HEK293 (cell line): ENCODE results near the gene FDXR.
A peak's percentile ranks its signal among the peaks of the same experiment; 100 is the strongest.

Experiments used
- CTCF ChIA-PET: fragments of 350-600 bp; formaldehyde crosslinking; extraction: SDS; loops from one replicate; lab custom pipeline; 2021; ENCODE audit warnings: antibody characterized with exemption; lab: Yijun Ruan, JAX
- POLR2A ChIA-PET: fragments of 300-600 bp; formaldehyde crosslinking; extraction: SDS; loops from one replicate; lab custom pipeline; 2020; ENCODE audit warnings: antibody characterized with exemption, inconsistent platforms; lab: Yijun Ruan, JAX
- H3K27ac ChIP-seq: fragments of 200-500 bp; sonication (Bioruptor generic); 2 replicates; pipeline ENCODE4 v1.5.1; 2014; ENCODE audit warnings: low read depth, low read length, control low read depth, inconsistent platforms; ENCODE audit errors: extremely low read depth
- H3K36me3 ChIP-seq, 2 experiments: fragments of 200-500 bp in 1 of 2; sonication (Bioruptor generic) in 1 of 2; 1 replicate in 1 of 2; 2 replicates in 1 of 2; pipeline ENCODE4 v1.5.1; 2014 to 2017; ENCODE audit warnings: inconsistent platforms in 2 of 2, low read length in 2 of 2; ENCODE audit not compliant: control insufficient read depth in 2 of 2, insufficient read depth in 1 of 2
- H3K4me1 ChIP-seq: fragments of 200-500 bp; sonication (Bioruptor generic); 2 replicates; pipeline ENCODE4 v1.5.1; 2014; ENCODE audit warnings: mild to moderate bottlenecking, low read length, inconsistent platforms; ENCODE audit not compliant: control insufficient read depth, insufficient read depth
- H3K4me3 ChIP-seq: 2 replicates; pipeline ENCODE4 v1.5.1; 2011; ENCODE audit warnings: low read depth, mild to moderate bottlenecking, control low read depth, low read length, moderate library complexity
- H3K9me3 ChIP-seq: fragments of 200-500 bp; sonication (Bioruptor generic); 2 replicates; pipeline ENCODE4 v1.5.1; 2014; ENCODE audit warnings: low read depth, low read length, inconsistent platforms; ENCODE audit not compliant: control insufficient read depth, insufficient read depth
- KLF1 ChIP-seq: fragments of 450-650 bp; formaldehyde crosslinking; IDR thresholded peaks from 2 replicates; pipeline ENCODE4 v1.5.1; 2016; ENCODE audit warnings: missing biosample characterization, missing genetic modification characterization
- KLF16 ChIP-seq: fragments of 450-650 bp; formaldehyde crosslinking; IDR thresholded peaks from 2 replicates; pipeline ENCODE4 v1.5.1; 2017; ENCODE audit warnings: missing biosample characterization, missing genetic modification characterization
- KLF9 ChIP-seq: fragments of 450-650 bp; formaldehyde crosslinking; IDR thresholded peaks from 2 replicates; pipeline ENCODE4 v1.5.1; 2016; ENCODE audit warnings: missing biosample characterization, missing genetic modification characterization, low read depth
- OVOL3 ChIP-seq: fragments of 450-650 bp; formaldehyde crosslinking; IDR thresholded peaks from 2 replicates; pipeline ENCODE4 v1.5.1; 2016; ENCODE audit warnings: missing biosample characterization, missing genetic modification characterization
- SALL2 ChIP-seq: fragments of 450-650 bp; formaldehyde crosslinking; IDR thresholded peaks from 2 replicates; pipeline ENCODE4 v1.5.0; 2017; ENCODE audit warnings: missing biosample characterization, mild to moderate bottlenecking, missing genetic modification characterization, borderline replicate concordance
- ZIC2 ChIP-seq: fragments of 450-650 bp; formaldehyde crosslinking; IDR thresholded peaks from 2 replicates; pipeline ENCODE4 v1.5.1; 2016; ENCODE audit warnings: missing biosample characterization, missing genetic modification characterization
- ZNF266 ChIP-seq: fragments of 450-650 bp; formaldehyde crosslinking; IDR thresholded peaks from 2 replicates; pipeline ENCODE4 v1.5.1; 2016; ENCODE audit warnings: missing biosample characterization, missing genetic modification characterization, low read depth
- ZNF302 ChIP-seq: fragments of 450-650 bp; formaldehyde crosslinking; IDR thresholded peaks from 2 replicates; pipeline ENCODE4 v1.5.1; 2016; ENCODE audit warnings: missing biosample characterization, missing genetic modification characterization, low read depth
- ZNF623 ChIP-seq: fragments of 450-650 bp; formaldehyde crosslinking; IDR thresholded peaks from 2 replicates; pipeline ENCODE4 v1.5.1; 2016; ENCODE audit warnings: missing biosample characterization, missing genetic modification characterization
- ZNF658 ChIP-seq: fragments of 450-650 bp; formaldehyde crosslinking; IDR thresholded peaks from 2 replicates; pipeline ENCODE4; 2016; ENCODE audit warnings: missing biosample characterization, missing genetic modification characterization
- ZNF776 ChIP-seq: fragments of 450-650 bp; formaldehyde crosslinking; IDR thresholded peaks from 2 replicates; pipeline ENCODE4 v1.5.0; 2017; ENCODE audit warnings: missing biosample characterization, missing genetic modification characterization, borderline replicate concordance
- TF ChIP-seq, protein P1 (sequence below): fragments of 450-650 bp; formaldehyde crosslinking; IDR thresholded peaks from 2 replicates; pipeline ENCODE4 v1.5.1; 2017; ENCODE audit warnings: missing biosample characterization, missing genetic modification characterization
- TF ChIP-seq, protein P2 (sequence below): fragments of 450-650 bp; IDR thresholded peaks from 2 replicates; pipeline ENCODE4 v1.5.1; 2018; ENCODE audit warnings: missing biosample characterization, mild to moderate bottlenecking, missing genetic modification characterization
- TF ChIP-seq, protein P3 (sequence below): fragments of 450-650 bp; formaldehyde crosslinking; IDR thresholded peaks from 2 replicates; pipeline ENCODE4 v1.5.1; 2016; ENCODE audit warnings: missing biosample characterization, missing genetic modification characterization
- TF ChIP-seq, protein P4 (sequence below): fragments of 450-650 bp; formaldehyde crosslinking; IDR thresholded peaks from 2 replicates; pipeline ENCODE4 v1.5.1; 2017; ENCODE audit warnings: missing biosample characterization, missing genetic modification characterization
- TF ChIP-seq, protein P5 (sequence below): fragments of 450-650 bp; formaldehyde crosslinking; IDR thresholded peaks from 2 replicates; pipeline ENCODE4 v1.5.1; 2016; ENCODE audit warnings: missing biosample characterization, missing genetic modification characterization

FDXR gene

DNA sequence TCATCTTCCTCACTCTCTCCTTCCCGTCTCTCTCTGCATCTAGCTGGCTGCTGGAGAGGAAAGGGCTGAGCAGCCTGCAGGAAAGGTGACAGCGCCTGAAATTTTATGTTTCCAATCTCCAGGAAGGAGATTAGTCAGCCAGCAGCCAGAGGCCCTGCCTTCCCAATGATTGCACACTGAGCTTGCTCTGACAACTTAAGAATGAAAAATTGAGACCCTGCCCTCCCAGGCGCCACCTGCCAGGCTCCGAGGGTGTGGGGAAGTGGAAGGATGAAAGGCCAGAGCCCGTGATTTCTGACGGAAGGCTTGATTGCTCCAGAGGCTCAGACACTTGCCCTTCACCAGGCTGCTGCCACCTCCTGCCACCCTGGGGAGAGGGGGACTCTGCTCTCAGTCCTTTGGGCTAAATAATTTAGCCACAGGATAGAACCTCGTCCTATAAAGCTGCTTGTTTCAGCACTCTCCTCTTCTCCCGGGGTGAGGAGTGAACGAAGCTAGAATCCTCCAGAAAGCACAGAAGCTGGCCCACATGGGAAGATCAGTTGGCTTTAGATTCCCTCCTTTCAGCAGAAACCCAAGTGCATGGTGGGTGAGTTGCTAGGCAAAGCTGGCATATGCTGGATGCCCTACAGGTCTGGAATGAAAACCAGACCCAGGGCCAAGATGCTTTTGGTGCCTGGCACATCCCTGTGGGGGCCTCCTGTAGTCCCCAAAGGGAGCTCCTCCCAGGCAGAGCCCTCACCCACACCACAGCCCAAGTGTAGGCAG lies 46.7 kb downstream of the FDXR start:
- no peak overlapping the region for H3K27ac ChIP-seq
- H3K36me3 ChIP-seq: peaks cover 0 to 38% of the 10 kb centered on the region in 2 experiments; a peak in 1 of 3 replicates
- TF ChIP-seq ZIC2 (tag by site-specific recombination): peak; percentile 88
- no peak for TF ChIP-seq ZNF302 (tag by site-specific recombination)
- TF ChIP-seq, protein P1, sequence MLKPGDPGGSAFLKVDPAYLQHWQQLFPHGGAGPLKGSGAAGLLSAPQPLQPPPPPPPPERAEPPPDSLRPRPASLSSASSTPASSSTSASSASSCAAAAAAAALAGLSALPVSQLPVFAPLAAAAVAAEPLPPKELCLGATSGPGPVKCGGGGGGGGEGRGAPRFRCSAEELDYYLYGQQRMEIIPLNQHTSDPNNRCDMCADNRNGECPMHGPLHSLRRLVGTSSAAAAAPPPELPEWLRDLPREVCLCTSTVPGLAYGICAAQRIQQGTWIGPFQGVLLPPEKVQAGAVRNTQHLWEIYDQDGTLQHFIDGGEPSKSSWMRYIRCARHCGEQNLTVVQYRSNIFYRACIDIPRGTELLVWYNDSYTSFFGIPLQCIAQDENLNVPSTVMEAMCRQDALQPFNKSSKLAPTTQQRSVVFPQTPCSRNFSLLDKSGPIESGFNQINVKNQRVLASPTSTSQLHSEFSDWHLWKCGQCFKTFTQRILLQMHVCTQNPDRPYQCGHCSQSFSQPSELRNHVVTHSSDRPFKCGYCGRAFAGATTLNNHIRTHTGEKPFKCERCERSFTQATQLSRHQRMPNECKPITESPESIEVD (tag by site-specific recombination): no peak
- TF ChIP-seq, all 188 proteins: peak for 1
- Histone ChIP-seq H3K4me1 (no peaks in the 10 kb centered on the region), H3K9me3 (no peaks in the 10 kb centered on the region), H3K4me3 (no peak overlapping the region)
- ChIA-PET CTCF (interaction anchor here (0.6 to 2.0 kb wide), 4 partner anchors 35 to 132 kb away, joined by 3 to 11 read pairs (median 3); no protein-coding TSS in a partner anchor), POLR2A (interaction anchor here (1.1 kb wide), 1 partner anchor 47 kb away, joined by 4 read pairs; the partner anchor contains the start of gene FDXR)

DNA sequence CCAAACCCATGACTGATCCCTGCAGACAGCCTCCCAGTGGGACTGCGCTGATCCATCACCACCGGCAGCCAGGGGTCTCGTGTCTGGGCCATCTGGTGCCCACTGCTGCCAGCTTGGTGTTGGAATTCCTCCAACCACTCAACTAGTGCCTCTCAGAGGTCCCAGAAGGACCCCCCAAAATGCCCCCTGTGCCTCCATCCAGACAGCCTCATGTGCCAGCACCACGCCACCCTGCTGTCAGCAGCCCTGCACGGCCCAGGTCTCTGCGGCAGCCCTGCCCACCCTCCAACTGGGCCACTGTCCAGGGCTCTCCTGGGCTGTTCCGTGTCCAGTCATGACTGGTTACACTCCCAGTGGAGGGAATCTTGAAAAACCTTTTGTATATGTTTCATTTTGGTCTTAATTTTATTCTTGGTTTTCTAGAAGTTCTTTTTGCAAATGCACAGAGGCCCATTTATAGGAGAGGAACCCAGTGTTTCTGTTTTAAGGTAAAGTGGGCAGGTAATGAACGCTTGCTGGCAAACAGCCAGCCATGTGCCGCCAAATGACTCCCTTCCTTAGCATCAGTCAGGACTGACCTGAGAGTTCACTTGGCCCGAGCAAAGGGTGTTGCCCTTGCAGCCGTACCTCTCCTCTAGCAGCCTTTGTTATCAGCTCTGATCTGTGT lies 47.7 kb downstream of the FDXR start:
- ChIA-PET CTCF (interaction anchor here (2.0 kb wide), 1 partner anchor 34 kb away, joined by 11 read pairs; no protein-coding TSS in a partner anchor), POLR2A (interaction anchor here (1.6 kb wide), 1 partner anchor 14 kb away, joined by 3 read pairs; no protein-coding TSS in a partner anchor)
- no peak overlapping the region for H3K4me3 ChIP-seq
- TF ChIP-seq ZNF658 (tag by site-specific recombination) (no peak), KLF16 (tag by site-specific recombination) (no peak), OVOL3 (no peak)
- TF ChIP-seq, protein P2, sequence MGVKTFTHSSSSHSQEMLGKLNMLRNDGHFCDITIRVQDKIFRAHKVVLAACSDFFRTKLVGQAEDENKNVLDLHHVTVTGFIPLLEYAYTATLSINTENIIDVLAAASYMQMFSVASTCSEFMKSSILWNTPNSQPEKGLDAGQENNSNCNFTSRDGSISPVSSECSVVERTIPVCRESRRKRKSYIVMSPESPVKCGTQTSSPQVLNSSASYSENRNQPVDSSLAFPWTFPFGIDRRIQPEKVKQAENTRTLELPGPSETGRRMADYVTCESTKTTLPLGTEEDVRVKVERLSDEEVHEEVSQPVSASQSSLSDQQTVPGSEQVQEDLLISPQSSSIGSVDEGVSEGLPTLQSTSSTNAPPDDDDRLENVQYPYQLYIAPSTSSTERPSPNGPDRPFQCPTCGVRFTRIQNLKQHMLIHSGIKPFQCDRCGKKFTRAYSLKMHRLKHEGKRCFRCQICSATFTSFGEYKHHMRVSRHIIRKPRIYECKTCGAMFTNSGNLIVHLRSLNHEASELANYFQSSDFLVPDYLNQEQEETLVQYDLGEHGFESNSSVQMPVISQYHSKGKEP: no peak
- TF ChIP-seq, all 188 proteins: peak for 0
- Histone ChIP-seq H3K36me3 (peaks cover 0 to 42% of the 10 kb centered on the region in 2 experiments; a peak in 1 of 3 replicates), H3K9me3 (no peaks in the 10 kb centered on the region), H3K27ac (no peak overlapping the region), H3K4me1 (no peaks in the 10 kb centered on the region)

DNA sequence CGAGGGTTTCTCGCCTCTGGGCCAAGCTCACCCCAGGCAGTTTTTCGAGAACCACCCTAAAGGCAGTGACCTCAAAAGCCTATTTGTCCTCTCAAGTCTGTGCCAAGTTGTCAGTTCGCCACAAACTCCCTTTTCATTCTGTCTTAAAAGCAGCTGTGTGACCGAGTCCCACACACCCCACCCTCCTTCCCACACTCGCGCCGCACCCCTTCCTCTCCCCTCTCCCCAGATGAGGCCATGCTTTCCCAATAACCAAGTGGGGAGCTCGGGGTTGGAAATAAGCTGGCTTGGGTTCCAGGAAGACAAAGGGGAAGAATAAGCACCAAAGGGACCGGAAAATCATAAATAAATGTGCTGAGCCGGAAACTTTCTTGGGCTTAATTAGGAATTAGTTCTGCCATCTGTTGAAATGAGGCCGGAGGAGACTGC lies 49.8 kb downstream of the FDXR start:
- H3K4me3 ChIP-seq: no peak overlapping the region
- no peaks in the 10 kb centered on the region for H3K4me1 ChIP-seq
- ChIA-PET CTCF (interaction anchor here (0.6 kb wide), 1 partner anchor 211 kb away, joined by 5 read pairs; no protein-coding TSS in a partner anchor), POLR2A (no interaction called here)
- H3K36me3 ChIP-seq: peaks cover 0 to 49% of the 10 kb centered on the region in 2 experiments; a peak in 1 of 3 replicates
- TF ChIP-seq ZNF266 (tag by site-specific recombination) (no peak), KLF9 (tag by site-specific recombination) (no peak), ZNF776 (no peak), SALL2 (tag by site-specific recombination) (no peak), ZNF623 (no peak), KLF1 (tag by site-specific recombination) (no peak)
- TF ChIP-seq, protein P3, sequence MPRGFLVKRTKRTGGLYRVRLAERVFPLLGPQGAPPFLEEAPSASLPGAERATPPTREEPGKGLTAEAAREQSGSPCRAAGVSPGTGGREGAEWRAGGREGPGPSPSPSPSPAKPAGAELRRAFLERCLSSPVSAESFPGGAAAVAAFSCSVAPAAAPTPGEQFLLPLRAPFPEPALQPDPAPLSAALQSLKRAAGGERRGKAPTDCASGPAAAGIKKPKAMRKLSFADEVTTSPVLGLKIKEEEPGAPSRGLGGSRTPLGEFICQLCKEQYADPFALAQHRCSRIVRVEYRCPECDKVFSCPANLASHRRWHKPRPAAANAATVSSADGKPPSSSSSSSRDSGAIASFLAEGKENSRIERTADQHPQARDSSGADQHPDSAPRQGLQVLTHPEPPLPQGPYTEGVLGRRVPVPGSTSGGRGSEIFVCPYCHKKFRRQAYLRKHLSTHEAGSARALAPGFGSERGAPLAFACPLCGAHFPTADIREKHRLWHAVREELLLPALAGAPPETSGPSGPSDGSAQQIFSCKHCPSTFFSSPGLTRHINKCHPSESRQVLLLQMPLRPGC (tag by site-specific recombination): no peak
- TF ChIP-seq, protein P4, sequence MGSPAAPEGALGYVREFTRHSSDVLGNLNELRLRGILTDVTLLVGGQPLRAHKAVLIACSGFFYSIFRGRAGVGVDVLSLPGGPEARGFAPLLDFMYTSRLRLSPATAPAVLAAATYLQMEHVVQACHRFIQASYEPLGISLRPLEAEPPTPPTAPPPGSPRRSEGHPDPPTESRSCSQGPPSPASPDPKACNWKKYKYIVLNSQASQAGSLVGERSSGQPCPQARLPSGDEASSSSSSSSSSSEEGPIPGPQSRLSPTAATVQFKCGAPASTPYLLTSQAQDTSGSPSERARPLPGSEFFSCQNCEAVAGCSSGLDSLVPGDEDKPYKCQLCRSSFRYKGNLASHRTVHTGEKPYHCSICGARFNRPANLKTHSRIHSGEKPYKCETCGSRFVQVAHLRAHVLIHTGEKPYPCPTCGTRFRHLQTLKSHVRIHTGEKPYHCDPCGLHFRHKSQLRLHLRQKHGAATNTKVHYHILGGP (tag by site-specific recombination): no peak
- TF ChIP-seq, protein P5, sequence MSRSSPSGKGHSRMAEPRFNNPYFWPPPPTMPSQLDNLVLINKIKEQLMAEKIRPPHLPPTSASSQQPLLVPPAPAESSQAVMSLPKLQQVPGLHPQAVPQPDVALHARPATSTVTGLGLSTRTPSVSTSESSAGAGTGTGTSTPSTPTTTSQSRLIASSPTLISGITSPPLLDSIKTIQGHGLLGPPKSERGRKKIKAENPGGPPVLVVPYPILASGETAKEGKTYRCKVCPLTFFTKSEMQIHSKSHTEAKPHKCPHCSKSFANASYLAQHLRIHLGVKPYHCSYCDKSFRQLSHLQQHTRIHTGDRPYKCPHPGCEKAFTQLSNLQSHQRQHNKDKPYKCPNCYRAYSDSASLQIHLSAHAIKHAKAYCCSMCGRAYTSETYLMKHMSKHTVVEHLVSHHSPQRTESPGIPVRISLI (tag by site-specific recombination): no peak
- TF ChIP-seq, protein P1 (tag by site-specific recombination): no peak
- no peak overlapping the region for H3K27ac ChIP-seq
- H3K9me3 ChIP-seq: no peaks in the 10 kb centered on the region
